Measurements from ENCODE around the gene PRMT7. TPM values are rescaled to one million over a fixed set of nuclear protein-coding genes. Genes with fewer than 3 reads are reported as not detected.
A peak's percentile ranks its signal among the peaks of the same experiment; 100 is the strongest.

Gene PRMT7
- 10 to 100 TPM; 60.3 to 66.8 (median 63.0) TPM for total RNA-seq

- ATAC-seq: peak; percentile 98 to 99
- Mint-ChIP-seq H3K4me3 (peak within 1 kb of the TSS; percentile 92), H3K4me1 (ENCODE audit: low read depth) (peaks cover 50% of the 10 kb centered on the region), H3K9me3 (no peaks in the 10 kb centered on the region), H3K27me3 (ENCODE audit: low read depth) (no peaks in the 10 kb centered on the region), H3K36me3 (ENCODE audit: insufficient read depth) (peaks cover 19% of the 10 kb centered on the region)
- peak; percentile 87 for DNase-seq
Measured at GRCh38 chr16:68310774-68311511, at the start of gene PRMT7, which contains the start of gene SLC7A6OS. TSS of gene PRMT7 (plus strand) at chr16:68311019. CDS start at chr16:68315980, 4,961 bp downstream. TSS of gene SLC7A6OS (minus strand) at chr16:68310946. CDS start at chr16:68310926, 20 bp downstream.

GRCh38 chr16:68263559-68264127 lies 47.2 kb upstream of the PRMT7 start:
- no peak for DNase-seq
- H3K9me3 Mint-ChIP-seq: no peaks in the 10 kb centered on the region
- peaks cover 15% of the 10 kb centered on the region for H3K36me3 Mint-ChIP-seq (ENCODE audit: insufficient read depth)
- peaks cover 36% of the 10 kb centered on the region for H3K4me1 Mint-ChIP-seq (ENCODE audit: low read depth)
- no peaks in the 10 kb centered on the region for H3K27me3 Mint-ChIP-seq (ENCODE audit: low read depth)
- no peak for ATAC-seq
- peak overlapping the region; percentile 88 for H3K4me3 Mint-ChIP-seq

- DNase-seq (peak; percentile 84), ATAC-seq (peak; percentile 87 to 89)
- Mint-ChIP-seq H3K9me3 (no peaks in the 10 kb centered on the region), H3K4me3 (peak within 1 kb of the TSS; percentile 94), H3K36me3 (ENCODE audit: insufficient read depth) (peaks cover 16% of the 10 kb centered on the region), H3K4me1 (ENCODE audit: low read depth) (peaks cover 42% of the 10 kb centered on the region), H3K27me3 (ENCODE audit: low read depth) (no peaks in the 10 kb centered on the region)
Measured at GRCh38 chr16:68264128-68265077, 46.4 kb upstream of the PRMT7 start, which contains the start of gene SLC7A6. TSS of gene SLC7A6 (plus strand) at chr16:68264526. CDS start at chr16:68274727, 10,201 bp downstream.

GRCh38 chr16:68265078-68265920 lies 45.5 kb upstream of the PRMT7 start:
- Mint-ChIP-seq H3K9me3 (no peaks in the 10 kb centered on the region), H3K4me3 (peak overlapping the region; percentile 94), H3K36me3 (ENCODE audit: insufficient read depth) (peaks cover 13% of the 10 kb centered on the region), H3K27me3 (ENCODE audit: low read depth) (no peaks in the 10 kb centered on the region), H3K4me1 (ENCODE audit: low read depth) (peaks cover 51% of the 10 kb centered on the region)
- DNase-seq: peak; percentile 49
- ATAC-seq: peak; percentile 19 to 24

- Mint-ChIP-seq H3K4me1 (ENCODE audit: low read depth) (peaks cover 69% of the 10 kb centered on the region), H3K9me3 (no peaks in the 10 kb centered on the region), H3K36me3 (ENCODE audit: insufficient read depth) (peaks cover 19% of the 10 kb centered on the region), H3K27me3 (ENCODE audit: low read depth) (no peaks in the 10 kb centered on the region), H3K4me3 (peak overlapping the region; percentile 43)
- no peak for ATAC-seq
- no peak for DNase-seq
Measured at GRCh38 chr16:68267612-68268405, 43.0 kb upstream of the PRMT7 start.

- Mint-ChIP-seq H3K4me3 (peak overlapping the region; percentile 4), H3K9me3 (no peaks in the 10 kb centered on the region), H3K36me3 (ENCODE audit: insufficient read depth) (peaks cover 35% of the 10 kb centered on the region), H3K27me3 (ENCODE audit: low read depth) (no peaks in the 10 kb centered on the region), H3K4me1 (ENCODE audit: low read depth) (peaks cover 78% of the 10 kb centered on the region)
- no peak for ATAC-seq
- DNase-seq: no peak
Measured at GRCh38 chr16:68269793-68270192, 41.0 kb upstream of the PRMT7 start.

- DNase-seq (no peak), ATAC-seq (peak; percentile 64 to 70)
- H3K36me3 Mint-ChIP-seq (ENCODE audit: insufficient read depth): peaks cover 35% of the 10 kb centered on the region
- H3K4me1 Mint-ChIP-seq (ENCODE audit: low read depth): peaks cover 83% of the 10 kb centered on the region
- H3K27me3 Mint-ChIP-seq (ENCODE audit: low read depth): no peaks in the 10 kb centered on the region
- peak overlapping the region; percentile 4 for H3K4me3 Mint-ChIP-seq
- H3K9me3 Mint-ChIP-seq: no peaks in the 10 kb centered on the region
Measured at GRCh38 chr16:68270353-68270752, 40.5 kb upstream of the PRMT7 start.

GRCh38 chr16:68272507-68273209 lies 38.2 kb upstream of the PRMT7 start:
- Mint-ChIP-seq H3K4me3 (peak overlapping the region; percentile 41), H3K4me1 (ENCODE audit: low read depth) (peaks cover 86% of the 10 kb centered on the region), H3K27me3 (ENCODE audit: low read depth) (no peaks in the 10 kb centered on the region), H3K9me3 (no peaks in the 10 kb centered on the region), H3K36me3 (ENCODE audit: insufficient read depth) (peaks cover 34% of the 10 kb centered on the region)
- DNase-seq (peak; percentile 32), ATAC-seq (peak; percentile 10 to 11)

GRCh38 chr16:68273459-68273858 lies 37.4 kb upstream of the PRMT7 start:
- peak overlapping the region; percentile 41 for H3K4me3 Mint-ChIP-seq
- no peaks in the 10 kb centered on the region for H3K9me3 Mint-ChIP-seq
- H3K36me3 Mint-ChIP-seq (ENCODE audit: insufficient read depth): peaks cover 30% of the 10 kb centered on the region
- no peak for ATAC-seq
- no peak for DNase-seq
- peaks cover 78% of the 10 kb centered on the region for H3K4me1 Mint-ChIP-seq (ENCODE audit: low read depth)
- no peaks in the 10 kb centered on the region for H3K27me3 Mint-ChIP-seq (ENCODE audit: low read depth)

GRCh38 chr16:68273896-68274295 lies 36.9 kb upstream of the PRMT7 start:
- H3K27me3 Mint-ChIP-seq (ENCODE audit: low read depth): no peaks in the 10 kb centered on the region
- no peaks in the 10 kb centered on the region for H3K9me3 Mint-ChIP-seq
- peaks cover 77% of the 10 kb centered on the region for H3K4me1 Mint-ChIP-seq (ENCODE audit: low read depth)
- H3K4me3 Mint-ChIP-seq: peak overlapping the region; percentile 56
- peaks cover 30% of the 10 kb centered on the region for H3K36me3 Mint-ChIP-seq (ENCODE audit: insufficient read depth)
- DNase-seq (no peak), ATAC-seq (peak in 1 of 2 donors; percentile 26)

GRCh38 chr16:68274441-68274840 lies 36.4 kb upstream of the PRMT7 start:
- Mint-ChIP-seq H3K9me3 (no peaks in the 10 kb centered on the region), H3K36me3 (ENCODE audit: insufficient read depth) (peaks cover 27% of the 10 kb centered on the region), H3K4me3 (no peak overlapping the region), H3K27me3 (ENCODE audit: low read depth) (no peaks in the 10 kb centered on the region), H3K4me1 (ENCODE audit: low read depth) (peaks cover 74% of the 10 kb centered on the region)
- ATAC-seq: no peak
- no peak for DNase-seq

- ATAC-seq: peak; percentile 69 to 77
- peaks cover 72% of the 10 kb centered on the region for H3K4me1 Mint-ChIP-seq (ENCODE audit: low read depth)
- no peaks in the 10 kb centered on the region for H3K9me3 Mint-ChIP-seq
- DNase-seq: peak; percentile 27
- H3K4me3 Mint-ChIP-seq: peak overlapping the region; percentile 43
- H3K36me3 Mint-ChIP-seq (ENCODE audit: insufficient read depth): peaks cover 31% of the 10 kb centered on the region
- no peaks in the 10 kb centered on the region for H3K27me3 Mint-ChIP-seq (ENCODE audit: low read depth)
Measured at GRCh38 chr16:68275611-68276191, 35.1 kb upstream of the PRMT7 start.

All from activated T-cell treated with anti-CD3 and anti-CD28 coated beads, Interleukin-2, amount 50 U/mL, for 4 hours (primary cell).